Upper lobe of left lung (tissue), 6 donors: ENCODE results near the gene NXNL2. TPM values are rescaled to one million over a fixed set of nuclear protein-coding genes. Genes with fewer than 3 reads are reported as not detected.

Experiments
- ATAC-seq, 2 donors: fragments of 200-7000 bp; cut with Tn5 transposase; one replicate each; pipeline ENCODE4 v1.9.1; 2022; ENCODE audit warnings: mild to moderate bottlenecking in 2 of 2, moderate library complexity in 2 of 2; ENCODE audit not compliant: low FRiP score in 2 of 2
- DNase-seq, 2 donors: peaks; one replicate each; pipeline ENCODE4 v3.0.0-alpha.2; 2019 to 2020
- H3K27ac ChIP-seq, 4 donors: fragments of 200-600 bp; sonication (generic); one replicate each; pipeline ENCODE4 v1.5.1; 2016 to 2019
- H3K27me3 ChIP-seq, 4 donors: fragments of 200-600 bp; sonication (generic); one replicate each; pipeline ENCODE4 v1.5.1; 2017 to 2019
- H3K36me3 ChIP-seq, 4 donors: fragments of 200-600 bp; sonication (generic); one replicate each; pipeline ENCODE4 v1.5.1; 2016 to 2019
- H3K4me1 ChIP-seq, 4 donors: fragments of 200-600 bp; sonication (generic); one replicate each; pipeline ENCODE4 v1.5.1; 2018 to 2019
- H3K4me3 ChIP-seq, 4 donors: fragments of 200-600 bp; sonication (generic); one replicate each; pipeline ENCODE4 v1.5.1; 2017 to 2019; ENCODE audit warnings: mild to moderate bottlenecking in 2 of 4, moderate library complexity in 1 of 4
- H3K9me3 ChIP-seq, 4 donors: fragments of 200-600 bp; sonication (generic); one replicate each; pipeline ENCODE4 v1.5.1; 2018 to 2019
- EP300 ChIP-seq, 4 donors: sonication (generic); formaldehyde crosslinking; IDR thresholded peaks; one replicate each; pipeline ENCODE4 v1.5.1; 2017; ENCODE audit warnings: antibody characterized with exemption in 4 of 4, control low read depth in 2 of 4
- POLR2A ChIP-seq, 4 donors: fragments of 450-650 bp; IDR thresholded peaks; one replicate each; pipeline ENCODE4 v1.5.1; 2016 to 2017; ENCODE audit warnings: antibody characterized with exemption in 4 of 4, mild to moderate bottlenecking in 2 of 4
- POLR2AphosphoS5 ChIP-seq, 2 donors: sonication (generic); formaldehyde crosslinking; IDR thresholded peaks; one replicate each; pipeline ENCODE4 v1.5.1; 2017; ENCODE audit warnings: antibody characterized with exemption in 2 of 2
- WGBS, 2 donors: methylation state at CpG; one replicate each; pipeline ENCODE4 v1.1.5; 2017 to 2018; 5-methylcytosine and 5-hydroxymethylcytosine counted together
- total RNA-seq, 6 donors: library from RNA; depleted of rRNA in 4 of 6; stranded (reverse); fragments of >200 nt in 4 of 6; gene quantifications; one replicate each; pipeline versions ENCODE4 v1.1.0 to v1.2.1, GENCODE V29; 2016 to 2021
- TF ChIP-seq, protein P1 (sequence below), 6 experiments: fragments of 450-650 bp in 4 of 6; fragments of 200-600 bp in 2 of 6; sonication (generic) in 2 of 6; IDR thresholded peaks; one replicate each; pipeline ENCODE4 v1.5.1; 2016 to 2019; ENCODE audit warnings: antibody characterized with exemption in 6 of 6
- donor health status: DM: no; HTN: no; CAD: no; lungs with moderate emphysema.
- donor health status: DM: no; HTN: yes; CAD: no; lungs with severe emphysema.

NXNL2 gene
- total RNA-seq, 6 donors from 2014 or later = 0.37 to 4.2 (median 0.97) TPM; not detected in 2

DNA sequence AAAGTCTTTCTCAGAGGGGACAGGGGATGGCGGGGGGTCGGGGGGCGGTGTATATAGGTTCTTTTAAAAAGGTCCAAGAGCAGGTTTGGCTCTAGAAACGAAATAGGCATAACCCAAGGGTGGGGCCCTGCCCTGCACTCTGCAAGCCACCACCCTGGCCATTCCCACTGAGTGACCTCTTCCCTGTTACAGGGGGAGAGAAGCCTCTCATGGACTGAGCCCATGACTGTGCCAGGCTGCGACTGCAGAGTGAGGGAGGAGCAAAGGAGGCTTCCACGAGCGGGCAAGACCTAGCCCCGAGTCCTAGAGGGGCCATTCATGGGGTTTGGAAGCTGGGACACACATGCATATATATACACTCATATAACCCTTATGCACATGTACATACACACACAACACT lies 10.1 kb upstream of the NXNL2 start:
- Histone ChIP-seq H3K27ac (no peak overlapping the region), H3K27me3 (no peaks in the 10 kb centered on the region), H3K4me3 (no peak overlapping the region), H3K36me3 (no peaks in the 10 kb centered on the region), H3K9me3 (no peaks in the 10 kb centered on the region), H3K4me1 (no peaks in the 10 kb centered on the region)
- no peak for ATAC-seq
- DNase-seq = no peak
- 88 to 94% methylated on average over 7 to 8 of the region's 8 CpGs for WGBS, 2 donors
- TF ChIP-seq EP300 (IDR thresholded peaks at IDR 0.05) (no peak), POLR2A (IDR thresholded peaks at IDR 0.05) (no peak), POLR2AphosphoS5 (IDR thresholded peaks at IDR 0.05) (no peak)
- TF ChIP-seq, protein P1, sequence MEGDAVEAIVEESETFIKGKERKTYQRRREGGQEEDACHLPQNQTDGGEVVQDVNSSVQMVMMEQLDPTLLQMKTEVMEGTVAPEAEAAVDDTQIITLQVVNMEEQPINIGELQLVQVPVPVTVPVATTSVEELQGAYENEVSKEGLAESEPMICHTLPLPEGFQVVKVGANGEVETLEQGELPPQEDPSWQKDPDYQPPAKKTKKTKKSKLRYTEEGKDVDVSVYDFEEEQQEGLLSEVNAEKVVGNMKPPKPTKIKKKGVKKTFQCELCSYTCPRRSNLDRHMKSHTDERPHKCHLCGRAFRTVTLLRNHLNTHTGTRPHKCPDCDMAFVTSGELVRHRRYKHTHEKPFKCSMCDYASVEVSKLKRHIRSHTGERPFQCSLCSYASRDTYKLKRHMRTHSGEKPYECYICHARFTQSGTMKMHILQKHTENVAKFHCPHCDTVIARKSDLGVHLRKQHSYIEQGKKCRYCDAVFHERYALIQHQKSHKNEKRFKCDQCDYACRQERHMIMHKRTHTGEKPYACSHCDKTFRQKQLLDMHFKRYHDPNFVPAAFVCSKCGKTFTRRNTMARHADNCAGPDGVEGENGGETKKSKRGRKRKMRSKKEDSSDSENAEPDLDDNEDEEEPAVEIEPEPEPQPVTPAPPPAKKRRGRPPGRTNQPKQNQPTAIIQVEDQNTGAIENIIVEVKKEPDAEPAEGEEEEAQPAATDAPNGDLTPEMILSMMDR (IDR thresholded peaks at IDR 0.05) = no peak

DNA sequence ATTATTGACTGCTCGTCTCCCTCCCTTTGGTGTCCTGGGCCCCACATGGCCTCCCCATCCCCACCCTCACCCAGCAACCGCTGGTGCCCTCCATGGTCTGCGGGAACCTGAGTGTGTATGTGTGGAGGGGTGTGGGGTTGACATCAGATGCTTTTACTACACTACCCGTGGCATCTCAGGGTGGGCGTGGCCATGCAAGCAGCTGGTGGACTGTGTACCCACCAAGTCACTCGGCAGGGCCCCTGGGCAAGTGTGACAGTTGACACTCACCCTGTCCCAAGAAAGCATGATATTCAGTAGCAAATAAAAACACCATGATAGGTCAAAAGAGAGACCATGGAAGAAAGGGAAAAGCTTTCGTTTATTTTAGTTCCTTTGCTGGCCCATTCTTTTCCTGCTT lies 7.4 kb upstream of the NXNL2 start:
- WGBS, 2 donors = 81 to 82% methylated on average over 5 to 7 of the region's 7 CpGs

DNA sequence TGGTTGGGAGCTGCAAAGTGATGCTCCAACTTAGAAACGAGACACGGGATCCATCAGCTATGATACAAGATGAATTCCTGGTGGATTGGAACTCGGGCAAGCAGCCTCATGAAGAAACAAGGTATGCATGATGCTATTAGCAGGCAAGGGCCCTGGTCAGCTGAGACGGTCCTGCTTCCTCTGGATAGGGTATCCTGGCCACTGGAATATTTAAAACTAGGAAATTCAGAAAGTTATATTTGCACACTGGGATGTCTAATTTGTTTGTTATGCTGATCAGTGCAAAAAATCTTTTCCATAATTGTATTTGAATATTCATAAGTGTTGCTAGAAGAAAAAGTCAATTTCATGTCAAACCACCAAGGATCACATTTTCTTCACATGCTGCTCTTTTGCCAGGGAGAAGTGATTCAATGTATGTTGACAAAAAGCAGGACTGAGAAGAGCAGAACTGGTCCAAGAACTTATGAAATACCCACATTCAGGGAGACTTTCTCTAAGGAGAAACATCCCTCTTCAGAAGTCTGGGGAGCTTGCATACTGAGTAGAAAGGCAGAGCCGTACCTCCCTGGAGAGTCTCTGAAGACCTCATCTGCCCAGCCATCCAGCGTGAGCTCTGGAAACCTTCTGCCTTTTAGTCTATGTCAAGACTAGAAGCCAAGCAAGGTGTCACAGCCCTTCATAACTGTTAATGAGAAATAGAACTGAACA lies 6.7 kb upstream of the NXNL2 start:
- no peaks in the 10 kb centered on the region for H3K36me3 ChIP-seq
- peaks cover 0 to 10% (median 0%) of the 10 kb centered on the region in 4 donors for H3K4me1 ChIP-seq
- no peaks in the 10 kb centered on the region for H3K27me3 ChIP-seq
- DNase-seq (no peak), ATAC-seq (no peak)
- TF ChIP-seq POLR2A (IDR thresholded peaks at IDR 0.05) = no peak
- TF ChIP-seq EP300 (IDR thresholded peaks at IDR 0.05) = no peak
- TF ChIP-seq POLR2AphosphoS5 (IDR thresholded peaks at IDR 0.05) = no peak
- TF ChIP-seq, protein P1 (IDR thresholded peaks at IDR 0.05) = no peak
- H3K27ac ChIP-seq = no peak overlapping the region
- H3K9me3 ChIP-seq = no peaks in the 10 kb centered on the region
- WGBS, 2 donors = 90 to 94% methylated on average over 6 of the region's 6 CpGs
- no peak overlapping the region for H3K4me3 ChIP-seq

More for the DNA sequence above, 7.4 kb upstream of the NXNL2 start:
- DNase-seq = no peak
- Histone ChIP-seq H3K4me1 (peaks cover 0 to 8% (median 0%) of the 10 kb centered on the region in 4 donors), H3K4me3 (no peak overlapping the region), H3K27ac (no peak overlapping the region), H3K9me3 (no peaks in the 10 kb centered on the region), H3K36me3 (no peaks in the 10 kb centered on the region), H3K27me3 (no peaks in the 10 kb centered on the region)
- TF ChIP-seq EP300 (IDR thresholded peaks at IDR 0.05) (no peak), POLR2A (IDR thresholded peaks at IDR 0.05) (no peak), POLR2AphosphoS5 (IDR thresholded peaks at IDR 0.05) (no peak)
- TF ChIP-seq, protein P1 (IDR thresholded peaks at IDR 0.05) = no peak
- no peak for ATAC-seq

DNA sequence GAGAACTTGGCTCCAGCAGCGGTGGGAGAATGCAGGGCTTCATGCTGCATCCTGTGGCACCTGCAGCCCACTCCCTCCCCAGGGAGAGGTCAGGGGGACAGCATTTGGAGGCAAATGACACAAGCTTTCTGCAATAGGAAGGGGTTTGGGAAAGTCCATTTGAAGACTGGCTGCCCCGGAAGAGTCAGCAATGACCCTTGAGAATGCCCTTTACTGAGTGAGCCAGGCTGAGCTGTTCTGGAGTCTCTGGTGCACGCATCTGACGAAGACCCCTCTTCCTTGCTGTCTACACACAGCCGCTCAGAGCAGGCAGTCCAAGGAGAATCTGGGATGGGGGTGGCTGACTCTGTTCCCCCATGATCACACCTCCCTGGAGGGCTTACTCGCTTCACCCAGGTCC lies 5.5 kb upstream of the NXNL2 start:
- Histone ChIP-seq H3K4me1 (peaks cover 4 to 21% (median 6%) of the 10 kb centered on the region in 4 donors), H3K4me3 (no peak overlapping the region), H3K27me3 (no peaks in the 10 kb centered on the region), H3K9me3 (no peaks in the 10 kb centered on the region), H3K36me3 (no peaks in the 10 kb centered on the region), H3K27ac (no peak overlapping the region)
- WGBS, 2 donors = 80 to 88% methylated on average over 6 of the region's 6 CpGs
- ATAC-seq (no peak), DNase-seq (no peak)
- TF ChIP-seq, protein P1 (IDR thresholded peaks at IDR 0.05) = no peak
- no peak for TF ChIP-seq POLR2AphosphoS5 (IDR thresholded peaks at IDR 0.05)
- TF ChIP-seq EP300 (IDR thresholded peaks at IDR 0.05) = no peak

DNA sequence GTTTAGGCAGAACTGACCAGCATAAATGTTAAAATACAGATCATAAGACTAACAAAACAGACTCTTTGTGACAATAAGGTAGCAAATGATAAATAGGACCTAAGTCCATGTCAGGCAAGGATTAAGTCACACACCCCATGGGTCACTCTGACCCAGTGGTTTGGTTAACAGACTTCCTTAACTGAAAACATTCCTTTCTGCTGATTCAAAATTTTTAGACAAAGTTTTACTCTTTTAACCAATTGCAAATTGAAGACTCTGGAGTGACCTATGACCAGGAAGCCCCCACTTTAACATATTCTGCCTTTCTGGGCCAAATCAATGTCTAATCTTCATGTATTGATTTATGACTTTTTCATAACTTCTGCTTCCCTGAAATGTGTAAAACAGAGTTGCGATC lies 4.9 kb upstream of the NXNL2 start:
- TF ChIP-seq, protein P1 (IDR thresholded peaks at IDR 0.05) = no peak
- TF ChIP-seq POLR2AphosphoS5 (IDR thresholded peaks at IDR 0.05) = no peak
- TF ChIP-seq EP300 (IDR thresholded peaks at IDR 0.05) = no peak
- TF ChIP-seq POLR2A (IDR thresholded peaks at IDR 0.05) = no peak
- peaks cover 4 to 27% (median 9%) of the 10 kb centered on the region in 4 donors for H3K4me1 ChIP-seq
- no peak overlapping the region for H3K4me3 ChIP-seq
- ATAC-seq = no peak
- no peaks in the 10 kb centered on the region for H3K9me3 ChIP-seq
- no peaks in the 10 kb centered on the region for H3K36me3 ChIP-seq
- no peak for DNase-seq
- WGBS, 2 donors = 63 to 95% methylated on average over 1 of the region's 1 CpG
- H3K27ac ChIP-seq = no peak overlapping the region
- peaks cover 0 to under 1% (median 0%) of the 10 kb centered on the region in 4 donors for H3K27me3 ChIP-seq
